Measurements from ENCODE around the gene MAP1A.

The MAP1A gene
- 1.8 to 6.9 (median 4.9) reads per million in 4 experiments for total RNA-seq

GRCh38 chr15:43517354-43518196, at the start of gene MAP1A:
TSS of gene MAP1A (plus strand) at chr15:43517608. CDS start at chr15:43521474, 3,866 bp downstream.
- DNase-seq, result no peak

GRCh38 chr15:43469867-43470266, 47.5 kb upstream of the MAP1A start:
- DNase-seq, result no peak

DNA sequence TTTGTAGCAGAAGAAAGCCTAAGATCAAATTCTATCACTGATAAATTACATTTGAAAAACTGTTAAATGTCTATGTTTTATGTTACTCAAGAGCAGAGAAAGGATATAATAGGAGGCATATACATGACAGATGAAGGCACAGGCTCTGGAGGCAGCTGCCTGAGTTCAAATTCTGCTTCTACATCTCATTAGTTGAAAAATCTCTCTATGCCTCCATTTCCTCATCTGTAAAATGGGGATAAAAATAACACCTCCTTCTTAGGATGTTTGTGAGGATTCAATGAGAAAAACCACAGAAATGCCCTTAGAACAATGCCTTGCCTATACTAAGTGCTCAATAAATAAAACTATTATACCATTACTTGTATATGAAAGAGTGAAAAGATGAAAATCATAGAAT, 45.4 kb upstream of the MAP1A start:
- DNase-seq, result no peak

DNA sequence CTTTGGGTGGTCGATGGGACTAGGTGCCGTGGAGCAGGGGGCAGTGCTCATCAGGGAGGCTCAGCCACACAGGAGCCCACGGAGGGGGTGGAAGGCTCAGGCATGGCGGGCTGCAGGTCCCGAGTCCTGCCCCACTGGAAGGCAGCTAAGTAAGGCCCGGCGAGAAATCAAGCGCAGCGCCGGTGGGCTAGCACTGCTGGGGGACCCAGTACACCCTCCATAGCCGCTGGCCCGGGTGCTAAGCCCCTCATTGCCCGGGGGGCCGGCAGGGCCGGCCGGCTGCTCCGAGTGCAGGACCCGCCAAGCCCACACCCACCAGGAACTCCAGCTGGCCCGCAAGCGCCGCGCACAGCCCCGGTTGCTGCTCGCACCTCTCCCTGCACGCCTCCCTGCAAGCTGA, 43.5 kb upstream of the MAP1A start:
- no peak for DNase-seq

DNA sequence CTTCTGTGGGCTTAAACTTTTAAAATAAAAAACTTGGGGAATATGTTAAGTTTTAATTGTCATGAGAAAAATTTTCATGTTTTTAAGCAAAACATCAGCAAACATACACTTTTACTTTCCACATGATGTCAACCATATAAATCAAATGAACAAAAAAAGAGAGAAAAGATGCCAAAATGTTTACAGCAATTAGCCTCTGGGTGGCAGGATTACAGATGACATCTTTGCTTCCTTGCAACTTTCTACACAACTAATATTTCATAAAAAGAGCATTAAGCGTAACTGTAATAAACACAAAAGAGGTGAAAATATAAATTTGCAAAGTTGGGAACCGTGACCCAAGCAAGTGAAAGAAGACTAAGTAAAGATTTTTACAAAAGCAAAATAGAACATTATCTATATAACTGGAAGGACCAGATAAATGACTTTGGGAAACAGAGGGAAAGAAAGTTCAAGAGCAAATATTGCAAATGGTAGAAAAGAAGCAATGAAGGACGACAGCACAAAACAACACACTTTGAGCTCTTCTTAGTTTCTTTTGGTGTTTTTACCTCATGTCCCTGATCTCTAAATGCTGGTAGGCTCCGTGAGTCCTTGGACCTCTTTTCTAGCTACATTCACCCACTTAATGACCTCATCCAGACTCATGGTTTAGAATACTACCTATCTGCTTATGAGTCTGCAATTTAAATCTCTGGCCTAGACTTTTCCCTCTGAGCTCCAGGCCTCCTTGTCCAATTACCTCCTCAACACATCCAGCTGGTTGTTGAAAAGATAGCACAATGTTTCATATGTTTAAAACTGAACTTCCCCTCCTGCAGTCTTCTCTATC, 33.9 kb upstream of the MAP1A start:
- DNase-seq, result no peak

GRCh38 chr15:43484455-43484854, 33.0 kb upstream of the MAP1A start:
- DNase-seq, result no peak

- DNase-seq, result no peak
Observed at GRCh38 chr15:43487271-43487895, 30.0 kb upstream of the MAP1A start.

DNA sequence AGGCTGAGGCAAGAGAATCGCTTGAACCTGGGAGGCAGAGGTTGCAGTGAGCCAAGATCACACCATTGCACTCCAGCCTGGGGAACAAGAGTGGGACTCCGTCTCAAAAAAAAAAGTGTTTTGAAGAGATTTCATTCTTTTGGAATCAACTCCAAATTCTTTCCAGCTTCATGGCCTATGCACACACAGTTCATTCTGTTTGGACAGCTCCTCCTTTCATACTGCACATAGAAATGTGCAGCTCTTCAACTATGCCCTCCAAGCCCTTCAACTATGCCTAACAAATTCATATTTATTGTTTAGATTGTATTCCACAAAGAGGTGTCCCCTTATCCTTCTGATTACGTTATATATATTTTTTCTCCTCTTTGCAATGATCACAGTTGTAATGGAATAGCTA, 28.6 kb upstream of the MAP1A start:
- DNase-seq, result no peak

- no peak for DNase-seq
Observed at GRCh38 chr15:43489191-43489590, 28.2 kb upstream of the MAP1A start.

DNA sequence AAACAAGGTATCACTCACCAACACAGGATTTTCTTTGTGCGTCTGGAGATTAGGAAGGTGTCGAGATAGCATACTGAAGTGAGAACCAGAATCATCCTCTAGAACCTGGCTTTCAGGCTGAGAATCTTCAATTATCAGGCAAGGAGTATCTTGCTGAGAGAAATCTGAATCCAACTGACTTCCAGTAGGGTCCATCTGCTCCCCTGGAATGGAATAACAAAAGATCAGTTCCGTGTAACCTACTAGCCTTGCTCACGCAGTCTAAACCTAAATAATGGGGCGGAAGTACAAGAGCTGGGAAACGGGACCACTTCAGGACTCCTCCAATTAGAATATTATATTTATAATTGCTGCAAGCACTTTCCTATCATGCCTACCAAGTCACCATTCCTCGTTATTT, 25.1 kb upstream of the MAP1A start:
- DNase-seq, result no peak

GRCh38 chr15:43492673-43493601, 24.5 kb upstream of the MAP1A start, which contains the start of gene TP53BP1:
TSS of gene TP53BP1 (minus strand) at chr15:43493156. CDS start at chr15:43493043, 113 bp downstream.
- peak; percentile 93 for DNase-seq

DNA sequence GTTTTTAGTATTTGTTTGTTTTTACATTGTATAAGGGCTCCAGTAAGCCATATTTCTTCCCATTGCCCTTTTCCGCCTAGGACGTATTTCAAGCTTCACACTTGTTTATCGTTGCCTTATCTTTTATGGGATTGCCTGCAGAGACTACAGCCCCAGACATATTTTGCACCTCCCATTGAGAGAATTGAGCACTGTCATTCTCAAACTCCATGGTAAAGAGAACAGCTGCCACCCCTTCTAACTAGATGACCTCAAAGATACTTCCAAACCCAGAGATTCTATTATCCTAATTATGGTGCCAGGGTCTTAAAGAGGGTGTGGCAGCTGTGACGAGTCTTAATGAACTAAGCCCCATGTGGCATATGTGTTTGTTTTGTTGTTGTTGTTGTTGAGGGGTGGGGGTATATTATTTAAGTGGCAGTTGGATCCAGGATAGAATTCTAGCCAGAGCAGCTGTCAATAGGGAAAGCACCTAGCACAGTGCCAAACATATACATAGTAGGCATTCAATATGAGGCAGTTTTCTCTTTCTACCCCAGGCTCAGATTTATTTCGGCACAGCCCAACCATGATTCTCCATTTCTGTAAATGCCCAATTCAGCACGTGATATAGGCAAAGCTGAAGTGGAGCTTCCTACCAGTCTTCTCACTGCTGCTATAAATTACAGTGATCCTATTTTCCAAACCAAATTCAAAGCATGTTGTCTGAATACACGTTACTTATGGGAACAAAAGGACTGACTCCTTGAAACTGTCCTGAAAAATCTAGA, 23.5 kb upstream of the MAP1A start:
- no peak for DNase-seq

DNA sequence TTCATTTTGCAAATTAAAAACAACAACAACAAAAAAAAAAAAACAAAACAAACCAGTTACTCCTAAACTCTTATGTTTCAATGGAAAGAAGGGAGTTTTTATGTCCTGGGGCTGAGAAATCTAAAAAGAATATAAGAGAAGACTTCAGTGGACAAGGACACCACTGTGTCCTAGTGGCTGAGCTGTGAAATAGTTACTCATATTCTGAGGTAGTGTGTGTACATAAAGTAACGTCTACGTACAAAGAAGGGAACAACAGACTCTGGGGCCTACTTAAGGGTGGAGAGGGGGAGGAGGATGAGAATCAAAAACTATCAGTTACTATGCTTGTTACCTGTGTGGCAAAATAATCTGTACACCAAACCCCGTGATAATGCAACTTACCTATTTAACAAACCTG, 18.4 kb upstream of the MAP1A start:
- DNase-seq, result no peak

DNA sequence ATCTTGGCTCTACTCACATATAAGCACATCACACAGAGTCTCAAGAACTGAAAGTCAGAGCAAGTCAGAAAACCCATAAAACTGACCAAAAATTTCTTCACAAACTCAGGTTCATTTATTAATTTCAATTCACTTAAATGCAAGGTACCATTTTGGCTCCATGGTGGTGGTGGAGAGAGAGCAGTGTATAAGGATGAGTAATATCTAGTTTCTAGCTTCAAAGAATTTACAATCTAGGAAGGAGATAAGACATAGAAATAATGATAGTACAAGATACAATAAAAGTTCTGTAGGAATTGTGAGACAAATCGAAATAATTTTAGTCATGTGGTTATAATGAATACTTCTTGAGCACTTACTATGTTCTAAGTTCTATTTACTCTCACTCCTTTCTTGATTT, 17.8 kb upstream of the MAP1A start:
- no peak for DNase-seq

GRCh38 chr15:43505738-43506137, 11.7 kb upstream of the MAP1A start:
- DNase-seq, result no peak

DNA sequence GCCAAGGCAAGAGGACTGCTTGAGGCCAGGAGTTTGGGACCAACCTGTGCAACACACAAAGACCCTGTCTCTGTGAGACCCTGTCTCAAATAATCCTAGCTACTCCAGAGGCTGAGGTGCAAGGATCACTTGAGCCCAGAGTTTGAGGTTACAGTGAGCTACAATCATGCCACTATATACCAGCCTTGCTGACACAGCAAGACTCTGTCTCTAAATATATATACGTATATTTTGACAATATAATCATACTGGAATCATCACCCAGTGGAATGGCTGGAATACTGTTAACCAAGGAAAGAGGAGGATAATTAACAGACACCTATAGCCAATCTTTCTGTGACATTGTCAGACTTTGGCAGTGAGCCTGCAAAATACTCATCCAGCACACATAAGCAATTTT, 9.0 kb upstream of the MAP1A start:
- no peak for DNase-seq

- no peak for DNase-seq
Observed at GRCh38 chr15:43508991-43509659, 8.3 kb upstream of the MAP1A start.

DNA sequence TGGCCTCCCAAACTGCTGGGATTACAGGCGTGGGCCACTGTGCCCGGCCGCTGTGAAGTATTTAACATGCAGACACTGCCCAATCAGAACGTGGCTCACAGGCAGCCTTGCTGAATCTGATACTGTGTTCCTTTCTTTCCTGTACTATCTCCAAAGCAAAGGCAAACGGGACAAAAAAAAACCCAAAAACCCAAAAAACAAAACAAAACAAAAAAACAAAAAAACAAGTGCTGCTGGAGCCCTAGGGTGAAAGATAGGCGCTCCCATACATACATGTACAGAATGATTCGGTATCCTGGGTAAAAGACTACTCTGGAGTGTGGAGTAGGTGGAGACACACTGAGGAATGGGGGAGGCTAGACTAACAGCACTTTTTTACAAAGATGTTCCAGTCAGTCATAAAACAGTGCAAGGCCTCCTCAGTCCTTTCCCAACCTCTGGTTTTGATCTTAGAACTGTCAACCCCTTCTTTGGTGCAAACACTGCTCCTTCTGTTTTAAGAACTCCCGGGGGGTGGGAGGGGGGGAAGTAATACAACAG, 7.7 kb upstream of the MAP1A start:
- no peak for DNase-seq

DNA sequence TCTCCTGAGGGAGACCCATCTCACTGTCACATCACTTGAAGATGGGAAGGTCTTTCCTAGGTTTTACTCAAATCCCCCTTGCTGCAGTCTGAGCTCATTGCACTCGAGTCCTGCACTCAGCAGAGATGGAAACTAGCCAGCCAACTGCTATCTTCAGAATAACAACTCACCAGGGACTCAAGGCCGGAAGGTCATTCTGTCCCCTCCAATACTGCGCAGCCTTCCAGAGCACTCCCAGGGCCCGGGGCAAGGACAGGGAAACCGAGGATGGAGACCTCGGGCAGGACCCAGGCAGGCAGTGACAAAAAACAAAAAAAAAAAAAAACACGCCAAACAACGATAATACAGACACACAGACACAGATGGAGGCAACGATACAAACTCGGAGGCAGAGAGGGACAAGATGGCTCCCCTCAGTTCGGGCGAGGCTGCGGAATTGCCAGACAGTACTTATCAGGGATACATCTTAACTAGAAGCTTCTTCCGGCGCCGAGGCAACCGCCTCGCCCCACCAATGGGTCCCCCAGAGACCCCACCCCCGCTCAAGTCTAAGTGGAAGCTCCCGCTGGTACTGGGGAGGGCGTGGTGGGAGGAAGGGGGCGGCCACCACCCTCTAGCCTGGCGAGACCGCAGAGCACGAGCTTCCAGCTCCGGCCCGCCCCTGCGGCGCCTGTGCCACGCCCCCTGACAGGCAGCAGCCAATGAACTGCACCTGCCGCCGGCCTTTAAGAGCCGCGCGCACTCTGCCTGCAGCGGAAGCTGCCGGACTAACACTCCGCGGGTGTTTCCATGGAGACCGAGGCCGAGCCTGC, 7.0 kb upstream of the MAP1A start:
- peak; percentile 92 for DNase-seq

All from effector CD8-positive, alpha-beta T cell (primary cell).